ENCODE data around the gene CFAP74.

The CFAP74 gene

DNA sequence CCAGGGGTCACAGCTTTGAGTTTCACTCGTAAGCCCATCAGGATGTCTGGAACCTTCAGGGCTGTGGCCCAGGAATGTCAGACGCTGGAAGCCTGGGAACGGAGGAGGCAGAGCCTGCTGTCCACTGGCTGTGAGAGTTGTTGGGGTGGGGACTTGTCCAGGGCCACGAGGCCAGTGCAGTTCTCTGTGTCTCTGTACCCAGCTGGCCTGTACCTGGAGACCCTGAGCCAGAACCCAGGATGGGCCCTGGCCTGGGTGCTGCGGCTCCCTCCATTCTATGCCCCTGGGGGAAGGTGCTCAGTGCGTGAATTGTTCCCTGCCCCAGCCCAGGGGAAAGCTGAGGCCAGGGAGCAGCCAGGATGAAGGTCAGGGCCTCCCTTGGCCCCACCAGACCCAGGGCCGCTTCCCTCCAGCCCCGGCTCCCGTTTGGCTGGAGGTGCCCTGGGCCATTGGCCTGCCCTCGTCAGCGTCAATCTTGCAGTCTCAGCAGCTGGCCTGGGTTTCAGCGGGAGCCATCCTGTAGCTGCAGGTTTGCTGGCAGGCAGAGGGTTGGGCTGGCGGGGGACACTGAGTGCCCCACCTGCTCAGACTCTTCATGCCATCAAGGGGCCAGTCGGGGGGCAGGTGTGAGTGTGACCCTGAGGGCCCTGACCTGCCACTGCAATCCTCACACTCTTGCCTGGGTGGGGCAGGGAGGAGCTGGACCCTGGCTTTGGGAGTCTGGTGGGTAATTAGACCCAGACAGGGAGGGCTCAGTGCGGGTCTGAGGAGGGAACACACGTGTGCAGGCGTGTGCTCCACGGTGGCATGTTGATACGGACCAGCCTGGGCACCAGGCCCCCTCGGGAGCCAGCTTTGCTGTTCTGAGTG is 89.2 kb downstream of the CFAP74 start:
- DNase-seq: no peak

DNA sequence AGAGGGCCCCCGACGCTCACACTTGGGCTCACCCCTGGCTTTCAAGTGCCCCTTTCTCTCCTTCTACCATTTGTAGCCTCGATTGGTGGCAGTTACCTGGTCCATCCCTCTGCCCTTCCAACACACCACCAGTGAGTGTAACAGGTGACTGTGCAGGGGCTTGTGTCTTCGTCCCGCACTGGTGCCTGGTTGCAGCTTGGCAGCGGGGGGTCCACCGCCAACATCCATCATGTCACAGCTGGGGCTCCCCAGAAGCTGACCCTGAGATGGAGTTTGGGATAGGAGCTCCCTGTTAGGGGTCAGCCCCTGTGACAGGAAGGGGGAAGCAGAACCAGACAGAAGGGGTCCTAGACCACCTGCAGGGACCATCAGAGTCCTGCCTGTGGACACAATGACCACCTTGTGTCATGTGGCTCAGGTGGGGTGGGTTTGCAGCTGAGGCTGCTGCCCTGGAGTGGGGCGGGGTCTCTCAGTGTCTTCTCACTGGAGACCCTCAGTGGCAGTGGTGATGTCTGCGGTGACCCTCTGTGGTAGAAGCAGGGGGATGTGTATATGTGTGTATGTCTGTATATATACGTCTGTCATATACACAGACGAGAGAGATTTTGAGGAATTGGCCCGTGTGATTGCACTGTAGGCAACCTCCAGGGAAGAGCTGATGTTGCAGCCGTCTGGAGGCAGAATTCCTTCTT is 92.1 kb downstream of the CFAP74 start:
- DNase-seq: no peak

DNA sequence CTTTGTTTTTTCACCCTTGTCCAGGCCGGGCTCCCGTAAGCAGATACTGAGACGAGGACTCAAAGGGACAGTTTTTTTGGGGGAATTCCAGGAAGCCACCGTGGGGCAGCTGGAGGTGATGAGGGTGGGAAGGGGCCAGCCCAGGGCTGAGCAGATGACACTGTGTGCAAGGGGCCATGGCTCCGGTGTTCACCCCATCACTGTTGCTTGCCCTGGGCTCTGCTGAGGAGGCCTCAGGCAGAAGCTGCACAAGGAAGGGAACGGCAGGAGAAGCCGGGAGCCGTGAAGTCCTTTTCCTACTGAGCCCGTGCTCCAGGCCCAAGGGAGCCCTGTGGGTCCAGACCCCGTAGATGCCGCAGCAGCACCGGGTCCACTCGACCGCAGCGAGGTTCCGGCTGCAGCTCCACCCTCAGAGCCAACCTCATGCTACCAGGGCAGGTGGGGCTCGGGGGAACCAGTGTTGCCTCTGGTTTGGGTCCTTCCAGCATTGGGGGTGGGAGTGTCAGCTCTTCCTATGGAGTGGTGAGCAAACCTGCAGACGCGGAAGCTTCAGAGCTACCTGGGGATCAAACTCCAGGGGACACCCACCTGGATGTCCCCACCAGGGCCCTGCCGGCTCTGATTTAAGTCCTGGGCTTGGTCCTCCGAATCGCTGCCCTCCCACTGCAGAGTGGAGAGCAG is 92.8 kb downstream of the CFAP74 start:
- no peak for DNase-seq

DNA sequence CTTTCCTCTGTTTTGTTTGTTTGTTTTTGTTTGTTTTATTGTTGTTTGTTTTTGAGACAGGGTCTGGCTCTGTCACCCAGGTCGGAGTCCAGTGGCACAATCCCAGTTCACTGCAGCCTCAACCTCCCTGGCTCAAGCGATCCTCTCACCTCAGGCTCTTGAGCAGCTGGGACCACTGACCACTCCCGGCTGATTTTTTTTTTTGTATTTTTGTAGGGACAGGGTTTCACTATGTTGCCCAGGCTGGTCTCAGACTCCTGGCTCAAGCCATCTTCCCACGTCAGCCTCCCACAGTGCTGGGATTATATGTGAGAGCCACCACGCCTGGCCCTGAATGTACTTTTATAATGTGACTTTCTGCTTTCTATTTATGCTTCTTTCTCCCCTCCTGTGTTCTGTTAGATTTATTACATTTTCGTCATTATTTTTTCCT is 93.5 kb downstream of the CFAP74 start:
- DNase-seq: no peak

DNA sequence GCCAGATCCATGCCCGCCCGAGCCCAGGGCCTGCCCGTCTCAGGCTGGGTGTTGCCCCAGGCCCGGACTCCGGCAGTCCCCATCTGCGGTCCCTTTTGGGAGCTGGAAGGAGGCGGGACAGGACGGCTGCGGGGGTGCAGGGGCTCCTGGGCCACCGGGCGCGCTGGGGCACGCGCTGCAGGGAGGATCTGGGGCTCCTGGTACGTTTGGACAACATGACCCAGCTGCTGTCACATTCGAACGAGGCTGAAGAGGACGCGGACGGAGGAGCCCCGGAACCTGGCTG is 95.1 kb downstream of the CFAP74 start:
- DNase-seq: no peak

DNA sequence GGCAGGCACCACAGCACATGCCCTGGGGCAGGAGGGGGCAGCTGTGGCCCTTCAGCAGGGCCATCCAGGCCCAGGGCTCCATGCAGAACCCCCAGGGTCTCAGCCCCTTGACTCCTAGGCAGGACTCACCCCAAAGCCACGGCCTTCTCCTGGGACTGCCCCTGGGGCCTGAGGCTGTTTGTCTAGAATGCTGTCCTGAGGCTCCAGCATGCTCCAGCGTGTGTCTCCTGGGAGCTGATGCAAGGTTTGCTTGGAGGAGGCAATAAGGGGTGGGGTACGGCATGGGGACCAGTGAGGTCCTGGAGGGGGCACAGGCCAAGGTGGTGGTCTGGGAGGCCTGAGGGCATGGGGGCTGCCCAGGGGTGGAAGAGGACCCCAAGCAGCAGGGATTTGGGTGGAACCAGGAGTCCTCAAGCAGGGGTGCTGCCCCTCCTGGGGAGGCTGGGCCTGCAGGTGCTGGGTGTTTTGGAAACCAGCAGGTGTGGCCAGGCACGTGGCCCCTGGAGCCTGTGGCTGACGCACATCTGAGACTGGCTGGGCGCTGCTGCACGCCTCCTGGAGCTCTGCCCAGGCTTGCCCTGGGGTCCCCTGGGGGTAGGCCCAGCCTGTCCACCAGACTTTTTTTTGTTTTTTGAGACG is 96.4 kb downstream of the CFAP74 start:
- DNase-seq: no peak

DNA sequence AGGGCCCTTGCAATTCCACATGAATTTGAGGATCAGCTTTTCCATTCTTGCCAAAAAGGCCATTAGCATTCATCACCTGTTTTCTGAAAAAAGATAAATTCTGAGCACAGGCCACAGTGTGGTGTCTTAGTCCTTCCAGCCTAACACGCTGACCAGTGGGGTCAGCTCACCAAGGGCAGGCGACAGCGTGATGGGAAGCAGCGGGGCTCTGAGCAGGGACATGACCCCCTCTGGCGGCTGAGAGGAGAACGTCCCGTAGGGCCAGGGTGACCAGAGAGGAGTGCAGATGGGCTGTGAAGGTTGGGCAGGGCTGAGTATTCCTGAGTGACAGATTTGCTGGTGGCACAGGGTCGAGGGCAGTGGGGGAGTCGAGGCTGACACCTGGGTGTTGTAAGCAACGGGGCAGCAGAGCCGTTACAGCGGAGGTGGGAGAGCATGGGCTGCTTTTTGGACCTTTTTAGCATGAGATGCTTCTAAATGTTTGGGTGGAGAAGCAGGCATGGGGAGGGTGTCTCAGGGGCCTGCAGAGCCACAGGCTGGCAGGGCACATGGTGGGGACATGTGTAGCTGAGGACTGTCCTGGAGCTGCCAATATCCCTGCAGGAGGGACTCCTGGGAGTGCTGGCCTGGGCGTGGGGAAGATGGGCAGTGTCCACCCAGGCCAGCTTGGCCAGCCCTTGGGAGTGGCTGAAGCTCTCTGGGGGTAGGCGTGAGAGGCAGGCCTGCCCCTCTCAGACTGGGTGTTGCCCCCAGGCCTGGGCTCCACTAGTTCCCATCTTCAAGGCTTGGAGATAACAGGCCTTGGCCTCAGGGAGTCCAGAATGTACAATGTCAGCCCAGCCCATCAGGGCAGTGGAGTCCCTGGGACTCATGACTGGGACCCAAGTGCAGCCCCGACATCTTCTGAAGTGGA is 97.1 kb downstream of the CFAP74 start:
- peak; percentile 58 for DNase-seq

DNA sequence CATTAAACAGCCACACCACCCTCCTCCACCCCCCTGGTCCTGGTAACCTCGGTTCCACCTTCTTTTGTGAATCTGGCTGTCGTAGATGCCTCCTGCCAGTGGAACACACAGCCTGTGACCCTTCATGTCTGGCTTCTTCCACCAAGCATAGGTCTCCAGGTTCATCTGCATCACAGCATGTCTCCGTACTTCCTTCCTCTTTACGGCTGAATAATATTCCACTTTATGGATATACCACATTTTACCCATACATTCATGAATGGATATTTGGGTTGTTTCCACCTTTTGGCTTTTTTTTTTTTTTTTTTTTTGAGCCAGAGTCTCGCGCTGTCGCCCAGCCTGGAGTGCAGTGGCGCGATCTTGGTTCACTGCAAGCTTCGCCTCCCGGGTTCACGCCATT is 100.4 kb downstream of the CFAP74 start:
- no peak for DNase-seq

DNA sequence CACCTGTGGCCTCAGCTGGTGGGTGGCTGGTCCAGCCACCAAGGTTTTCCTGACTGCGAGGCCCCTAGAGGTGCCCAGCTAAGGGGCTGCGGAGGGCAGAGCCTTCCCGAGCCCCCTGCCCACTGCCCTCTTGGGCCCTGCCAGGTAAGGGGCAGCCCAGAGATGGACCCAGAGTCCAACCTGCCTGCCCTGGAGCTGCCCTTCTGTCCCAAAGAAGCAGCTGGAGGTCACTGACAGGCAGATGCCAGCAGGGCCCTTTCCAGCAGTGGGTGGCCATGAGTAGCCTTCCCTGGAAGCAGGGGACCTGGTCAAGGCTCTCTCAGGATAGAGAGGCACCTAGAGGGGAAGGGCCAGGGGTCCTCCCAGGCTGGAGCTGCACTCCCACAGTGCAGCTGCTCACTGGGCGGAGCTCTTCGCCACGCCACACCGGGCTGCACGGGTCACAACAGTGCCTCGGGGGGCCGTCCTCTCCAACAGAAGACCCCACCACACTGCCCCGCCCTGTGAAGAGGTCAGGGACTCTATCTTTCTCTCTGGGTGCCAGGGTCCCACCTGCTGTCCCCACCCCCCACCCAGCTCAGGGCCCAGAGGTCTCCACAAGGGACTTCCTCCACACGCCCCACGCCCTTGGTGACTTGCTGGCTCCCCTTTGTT is 101.8 kb downstream of the CFAP74 start:
- DNase-seq: no peak

DNA sequence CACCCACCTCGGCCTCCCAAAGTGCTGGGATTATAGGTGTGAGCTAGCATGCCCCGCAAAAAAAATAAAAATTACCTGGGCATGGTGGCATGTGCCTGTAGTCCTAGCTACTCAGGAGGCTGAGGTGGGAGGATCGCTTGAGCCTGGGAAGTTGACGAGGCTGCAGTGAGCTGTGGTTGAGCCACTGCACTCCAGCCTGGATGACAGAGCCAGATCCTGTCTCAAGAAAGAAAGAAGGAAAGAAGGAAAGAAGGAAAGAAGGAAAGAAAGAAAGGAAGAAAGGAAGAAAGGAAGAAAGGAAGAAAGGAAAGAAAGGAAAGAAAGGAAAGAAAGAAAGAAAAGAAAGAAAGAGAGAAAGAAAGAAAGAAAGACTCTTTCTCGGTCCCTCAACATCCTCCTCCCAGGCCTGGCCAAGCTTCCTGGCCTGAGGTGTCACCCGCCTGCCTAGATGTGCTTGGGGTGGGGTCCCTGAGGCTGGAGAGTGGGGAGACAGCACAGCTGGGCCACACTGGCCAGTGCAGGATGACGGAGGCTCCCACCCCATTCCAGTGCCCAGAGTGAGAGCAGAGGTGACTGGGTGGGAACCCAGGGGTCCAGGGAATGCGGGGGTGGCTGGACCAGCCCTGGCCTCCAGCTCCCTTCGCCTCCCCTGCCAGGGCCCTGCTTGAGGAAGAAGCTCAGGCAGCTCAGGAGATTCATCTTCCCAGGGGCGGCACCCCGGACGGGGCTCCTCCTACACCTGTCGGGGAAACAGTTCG is 102.5 kb downstream of the CFAP74 start:
- no peak for DNase-seq

DNA sequence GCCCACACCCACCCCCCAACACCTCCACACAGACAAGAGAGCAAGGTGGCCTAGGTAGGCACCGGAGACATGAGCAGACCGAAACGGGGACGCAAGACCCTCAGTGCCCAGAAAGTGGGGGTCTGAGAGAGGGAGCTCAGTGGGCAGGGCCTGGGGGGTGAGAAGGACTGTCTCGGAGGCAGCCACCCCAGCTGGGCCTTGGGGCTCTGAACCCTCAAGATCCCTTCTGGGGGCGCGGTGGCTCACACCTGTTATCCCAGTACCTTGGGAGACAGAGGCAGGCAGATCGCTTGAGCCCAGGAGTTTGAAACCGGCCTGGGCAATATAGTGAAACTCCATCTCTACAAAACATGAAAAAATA is 103.6 kb downstream of the CFAP74 start:
- no peak for DNase-seq

DNA sequence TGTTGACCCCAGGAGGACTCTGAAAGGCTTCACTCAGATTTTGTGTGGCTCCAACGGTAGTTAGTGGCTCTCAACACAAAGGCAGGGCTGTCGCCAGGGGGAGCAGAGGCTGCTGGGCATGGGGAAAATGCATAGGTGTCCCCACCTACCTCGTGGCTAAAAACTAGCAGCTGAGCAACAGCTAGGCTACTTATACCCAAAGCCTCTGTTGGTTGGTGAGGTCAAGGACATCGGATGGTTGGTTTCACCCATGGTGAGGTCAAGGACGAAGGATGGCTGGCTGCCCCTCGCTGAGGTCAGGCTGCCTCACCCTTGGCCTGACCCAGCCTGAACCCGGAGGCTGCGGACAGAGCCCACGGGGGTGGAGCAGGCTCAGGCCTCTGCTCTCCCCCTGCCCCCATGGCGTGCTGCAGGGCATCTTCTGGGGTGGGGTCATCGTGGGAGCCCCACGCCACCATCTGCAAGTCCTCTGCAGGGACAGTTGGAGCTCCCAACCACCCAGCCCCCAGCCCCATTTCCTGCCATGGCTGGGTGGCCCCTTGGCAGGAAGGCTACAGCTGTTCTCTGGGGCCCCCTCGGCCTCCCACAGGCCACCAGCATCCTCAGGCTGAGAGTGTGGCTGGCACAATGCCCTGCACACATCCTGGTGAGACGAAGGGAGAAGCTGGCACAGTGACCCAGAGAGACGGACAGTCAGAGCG is 104.2 kb downstream of the CFAP74 start:
- no peak for DNase-seq

DNA sequence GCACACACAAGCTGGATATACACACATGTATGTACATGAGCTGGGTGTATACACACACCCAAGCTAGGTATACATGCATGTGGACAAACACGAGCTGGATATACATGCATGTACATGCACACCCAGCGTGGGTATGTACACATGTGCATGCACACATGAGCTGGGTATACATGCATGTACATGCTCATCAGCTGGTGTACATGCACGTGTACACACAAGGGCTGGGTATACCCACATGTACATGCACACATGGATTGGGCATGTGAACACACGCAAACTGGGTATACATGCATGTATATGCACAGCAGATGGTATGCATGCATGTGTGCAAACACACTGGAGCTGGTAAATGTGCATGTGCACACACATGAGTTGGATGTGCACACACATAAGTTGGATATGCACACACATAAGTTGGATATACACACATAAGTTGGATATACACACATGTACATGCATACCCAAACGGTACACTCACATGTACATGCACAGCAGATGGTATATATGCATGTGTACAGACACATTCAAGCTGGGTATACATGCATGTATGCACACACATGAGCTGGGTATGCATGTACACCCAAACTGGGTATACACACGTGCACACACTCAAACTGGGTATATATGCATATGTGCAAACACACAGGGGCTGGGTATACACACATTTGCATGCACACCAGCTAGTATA is 105.2 kb downstream of the CFAP74 start:
- DNase-seq: no peak

DNA sequence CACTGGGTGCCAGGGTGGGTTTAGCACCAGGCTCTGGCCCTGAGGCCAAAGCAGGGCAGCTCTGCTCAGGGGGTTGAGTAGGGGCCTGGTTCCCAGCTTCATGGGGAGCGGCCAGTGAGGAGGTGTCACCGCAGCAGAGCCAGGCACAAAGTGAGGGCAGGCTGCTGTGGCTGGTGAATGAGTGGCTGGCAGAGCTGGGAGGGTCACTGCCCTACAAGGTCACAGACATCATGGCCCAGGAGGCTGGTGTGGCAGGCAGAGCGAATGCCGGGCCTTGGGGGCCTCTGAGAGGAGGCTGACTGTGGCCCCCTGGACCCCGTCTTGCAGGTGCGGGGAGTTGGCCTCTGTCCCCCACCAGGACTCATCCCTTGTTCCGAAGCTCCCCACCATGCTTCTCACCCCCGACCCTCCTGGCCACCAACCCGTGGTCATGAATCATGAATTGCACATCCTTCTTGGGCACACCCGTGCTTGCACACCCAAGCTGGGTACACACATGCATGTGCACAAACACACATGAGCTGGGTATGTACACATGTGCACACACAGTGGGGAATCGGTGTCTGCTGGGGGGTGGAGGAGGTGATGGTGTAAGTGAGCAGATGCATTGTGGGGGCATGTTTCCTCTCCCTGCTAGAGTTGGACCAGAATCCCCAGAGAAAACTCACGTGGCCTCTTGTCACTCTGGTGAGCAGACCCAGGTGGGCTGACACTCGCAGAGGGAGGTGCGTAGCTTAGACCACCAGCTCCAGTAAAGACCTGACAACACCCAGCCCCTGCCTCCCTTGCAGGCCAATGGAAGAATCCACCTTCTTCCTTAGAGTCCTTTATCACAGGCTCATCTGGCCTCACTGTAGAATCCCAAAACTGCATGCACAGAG is 107.9 kb downstream of the CFAP74 start:
- DNase-seq: no peak

DNA sequence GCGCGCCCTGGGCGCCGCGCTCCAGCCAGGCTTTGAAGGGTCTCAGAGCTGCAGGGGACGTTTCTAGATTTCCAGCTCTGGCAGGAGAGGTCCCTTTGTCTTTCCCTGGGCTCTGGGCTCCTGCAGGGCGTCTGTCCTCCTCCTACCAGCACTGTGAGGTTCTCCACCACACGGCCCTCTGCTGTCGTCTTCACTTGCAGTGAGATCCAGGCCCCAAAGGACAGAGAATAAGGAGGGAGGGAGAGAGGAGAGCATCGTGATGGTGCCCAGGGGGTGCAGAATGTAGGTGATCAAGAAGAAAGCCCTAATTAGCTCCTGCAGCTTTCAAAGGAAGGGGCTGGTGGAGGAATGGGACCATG is 108.5 kb downstream of the CFAP74 start:
- DNase-seq: no peak

DNA sequence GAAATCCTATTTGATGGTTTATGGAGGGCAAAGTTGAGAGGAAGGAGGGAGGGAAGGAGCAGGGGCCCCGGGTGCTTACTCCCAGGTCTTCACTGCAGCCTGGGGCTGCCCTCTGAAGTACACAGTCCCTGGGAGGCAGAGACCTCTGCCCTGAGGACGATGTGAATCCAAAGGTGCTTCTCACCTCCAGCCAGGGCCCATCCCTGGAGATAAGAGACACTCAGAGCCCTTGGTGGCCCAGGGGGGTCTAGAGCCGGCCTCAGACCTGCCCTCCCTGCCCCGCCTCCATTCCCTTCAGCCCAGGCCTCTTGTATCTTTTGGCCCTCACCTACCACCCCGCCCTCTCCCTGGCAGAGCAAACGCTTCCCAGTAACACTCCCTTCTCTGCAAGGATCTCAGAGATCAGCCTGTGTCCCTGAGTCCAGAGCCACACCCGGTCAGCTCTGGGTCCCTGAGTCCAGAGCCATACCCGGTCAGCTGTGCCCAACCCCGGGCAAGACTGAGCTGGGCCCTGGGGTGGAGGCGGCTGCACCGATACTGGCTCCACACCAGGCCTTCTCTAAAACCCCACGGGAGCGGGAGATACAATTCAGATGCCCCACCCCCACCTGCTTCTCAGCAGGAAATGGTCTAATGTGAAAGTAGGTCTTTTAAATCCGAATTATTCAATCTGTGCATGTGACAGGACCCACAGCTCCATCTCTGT is 109.1 kb downstream of the CFAP74 start:
- no peak for DNase-seq

DNA sequence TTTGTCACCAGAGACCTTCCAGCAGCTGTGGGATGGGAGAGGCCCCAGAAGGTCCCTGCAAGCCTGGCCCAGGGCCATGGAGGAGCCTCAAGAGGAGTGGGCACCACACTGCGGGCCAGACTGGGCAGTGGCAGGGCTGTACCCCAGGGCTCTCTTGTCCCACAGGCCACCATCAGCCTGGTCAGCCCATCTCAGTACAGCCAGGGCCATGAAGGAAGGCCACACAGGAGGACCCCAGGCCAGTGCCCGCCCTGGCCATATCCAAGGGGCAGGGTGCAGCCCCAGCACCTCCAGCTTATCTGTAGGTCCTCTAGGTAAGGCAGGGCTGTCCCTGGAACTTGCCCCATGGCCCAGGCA is 109.6 kb downstream of the CFAP74 start:
- no peak for DNase-seq

DNA sequence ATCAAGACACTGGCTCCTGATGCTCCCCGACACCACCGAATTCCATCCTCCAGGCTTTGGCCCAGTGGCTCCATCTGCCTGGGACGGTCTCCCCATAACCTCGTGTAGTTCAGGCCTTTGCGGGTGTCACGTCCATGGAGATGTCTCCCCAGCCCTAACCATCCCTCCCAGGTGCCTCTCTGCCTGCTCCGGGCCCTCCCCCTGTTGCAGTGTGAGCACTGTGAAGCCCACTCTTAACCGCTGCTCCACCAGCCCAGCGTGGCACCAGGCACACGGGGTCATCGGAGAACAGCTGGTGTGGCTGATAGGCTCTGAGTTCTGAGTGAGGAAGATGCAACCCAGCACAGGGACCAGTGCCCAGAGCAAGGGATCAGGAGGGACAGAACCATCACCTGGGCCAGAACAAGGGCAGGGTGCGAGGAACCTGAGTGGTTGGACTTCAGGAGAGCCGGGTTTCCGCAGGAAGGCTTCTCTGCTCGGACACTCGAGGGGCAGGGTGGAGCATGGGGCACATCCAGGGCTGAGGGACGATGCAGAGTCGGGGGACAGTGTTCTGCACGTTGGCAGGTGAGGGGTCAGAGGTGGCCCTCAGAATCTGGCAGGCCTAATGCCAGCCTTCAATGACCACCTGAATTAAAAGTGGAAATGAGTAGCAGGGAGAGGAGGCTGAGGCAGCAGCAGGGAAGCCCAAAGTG is 110.1 kb downstream of the CFAP74 start:
- no peak for DNase-seq

Data from T-helper 9 cell (primary cell).